Thoracic aorta (tissue), 2 donors: Measurements from ENCODE around the gene SAMD4A. TPM values are rescaled to one million over a fixed set of nuclear protein-coding genes. Genes with fewer than 3 reads are reported as not detected.
A peak's percentile ranks its signal among the peaks of the same experiment; 100 is the strongest.

Source experiments
- ATAC-seq: fragments of 150-250 bp; one replicate; pipeline ENCODE4 v1.8.0; 2017; ENCODE audit warnings: low read depth; ENCODE audit not compliant: insufficient number of reproducible peaks, low FRiP score
- DNase-seq: peaks from one replicate; pipeline ENCODE4 v3.0.0-alpha.2; 2020; ENCODE audit warnings: low spot score
- H3K27ac ChIP-seq, 2 donors: fragments of 200-600 bp; sonication (generic); 1 replicate in 1 of 2; 2 replicates in 1 of 2; pipeline ENCODE4 v1.5.1; 2016; ENCODE audit warnings: mild to moderate bottlenecking in 2 of 2, moderate library complexity in 2 of 2
- H3K27me3 ChIP-seq: fragments of 200-600 bp; sonication (generic); replicated peaks from 2 replicates; pipeline ENCODE4 v1.6.0; 2016; ENCODE audit warnings: mild to moderate bottlenecking; ENCODE audit not compliant: insufficient read depth
- H3K36me3 ChIP-seq: fragments of 200-600 bp; sonication (generic); one replicate; pipeline ENCODE4 v1.5.1; 2016
- H3K4me1 ChIP-seq, 2 donors: fragments of 200-600 bp; sonication (generic); 1 replicate in 1 of 2; 2 replicates in 1 of 2; pipeline versions ENCODE4 v1.5.1 to v1.6.0; 2016; ENCODE audit warnings: low read depth in 2 of 2, mild to moderate bottlenecking in 1 of 2; ENCODE audit not compliant: control insufficient read depth in 1 of 2
- H3K4me3 ChIP-seq: fragments of 200-600 bp; sonication (generic); 2 replicates; pipeline ENCODE4 v1.5.1; 2016; ENCODE audit warnings: mild to moderate bottlenecking
- H3K9me3 ChIP-seq: fragments of 200-600 bp; sonication (generic); 2 replicates; pipeline ENCODE4 v1.5.1; 2016
- CTCF ChIP-seq: fragments of 200-600 bp; sonication (generic); IDR thresholded peaks from one replicate; pipeline ENCODE4 v1.5.1; 2019; ENCODE audit warnings: antibody characterized with exemption
- total RNA-seq, 2 donors: library from RNA; depleted of rRNA; stranded (reverse); fragments of >200 nt; gene quantifications; one replicate each; pipeline versions ENCODE4 v1.1.0 to v1.2.3, GENCODE V29; 2016

The SAMD4A gene
- total RNA-seq, 2 donors from 2014 or later: 142 to 172 TPM

DNA sequence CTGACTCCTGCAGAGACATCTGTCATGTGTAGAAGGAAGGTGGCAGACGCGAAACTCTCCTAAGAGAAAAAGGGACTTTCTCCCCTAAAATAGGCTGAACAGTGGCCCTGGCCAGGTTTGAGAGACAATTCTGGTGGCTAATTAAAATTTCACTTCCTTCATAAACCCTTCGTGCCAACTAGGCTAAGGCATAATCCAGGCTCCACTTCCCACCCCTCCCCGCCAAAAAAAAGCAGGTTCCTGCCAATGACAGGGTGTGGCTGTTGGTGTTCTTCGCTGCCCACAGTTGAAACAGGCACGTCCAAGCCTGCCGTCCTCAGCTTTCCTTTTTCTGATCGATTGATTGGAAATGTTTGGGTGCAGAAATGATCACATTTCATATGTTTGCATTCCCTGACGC lies 191.1 kb downstream of the SAMD4A start:
- no peak for TF ChIP-seq CTCF

DNA sequence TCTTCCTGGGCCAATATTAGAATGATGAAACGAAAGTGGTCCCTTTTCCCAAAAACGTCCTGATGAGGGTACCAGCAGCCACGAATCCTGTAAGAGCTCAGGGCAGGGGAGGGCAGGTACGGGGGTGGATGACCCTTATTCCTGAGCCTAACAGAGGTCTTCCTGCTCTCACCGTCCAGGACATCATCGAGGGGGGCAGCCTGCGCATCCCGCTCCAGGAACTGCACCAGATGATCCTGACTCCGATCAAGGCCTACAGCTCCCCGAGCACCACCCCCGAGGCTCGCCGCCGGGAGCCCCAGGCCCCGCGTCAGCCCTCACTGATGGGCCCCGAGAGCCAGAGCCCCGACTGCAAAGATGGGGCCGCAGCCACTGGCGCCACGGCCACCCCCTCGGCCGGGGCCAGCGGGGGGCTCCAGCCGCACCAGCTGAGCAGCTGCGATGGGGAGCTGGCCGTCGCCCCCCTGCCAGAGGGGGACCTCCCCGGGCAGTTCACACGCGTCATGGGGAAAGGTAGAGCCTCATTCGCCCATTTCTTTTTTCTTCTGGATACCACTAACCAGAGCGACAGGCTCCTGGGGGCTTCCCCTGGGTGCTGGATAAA lies 193.2 kb downstream of the SAMD4A start:
- no peaks in the 10 kb centered on the region for H3K27me3 ChIP-seq
- no peak for TF ChIP-seq CTCF
- peaks cover 47% of the 10 kb centered on the region for H3K36me3 ChIP-seq
- H3K27ac ChIP-seq: no peak overlapping the region
- peaks cover 12 to 30% of the 10 kb centered on the region in 2 donors for H3K4me1 ChIP-seq
- DNase-seq: no peak
- H3K9me3 ChIP-seq: no peaks in the 10 kb centered on the region
- no peak for ATAC-seq
- no peak overlapping the region for H3K4me3 ChIP-seq

More for the DNA sequence above, 191.1 kb downstream of the SAMD4A start:
- DNase-seq (no peak), ATAC-seq (no peak)
- peaks cover 31% of the 10 kb centered on the region for H3K36me3 ChIP-seq
- no peaks in the 10 kb centered on the region for H3K9me3 ChIP-seq
- peaks cover 12 to 33% of the 10 kb centered on the region in 2 donors for H3K4me1 ChIP-seq
- H3K27me3 ChIP-seq: no peaks in the 10 kb centered on the region
- H3K27ac ChIP-seq: no peak overlapping the region
- no peak overlapping the region for H3K4me3 ChIP-seq

GRCh38 chr14:54760866-54761575 lies 194.1 kb downstream of the SAMD4A start:
- Histone ChIP-seq H3K36me3 (peaks cover 56% of the 10 kb centered on the region), H3K27me3 (no peaks in the 10 kb centered on the region), H3K9me3 (no peaks in the 10 kb centered on the region), H3K27ac (peak overlapping the region in 1 of 2 donors; percentile 28), H3K4me3 (no peak overlapping the region), H3K4me1 (peaks cover 12 to 30% of the 10 kb centered on the region in 2 donors)
- DNase-seq (no peak), ATAC-seq (no peak)
- no peak for TF ChIP-seq CTCF

- H3K4me1 ChIP-seq: peaks cover 12 to 30% of the 10 kb centered on the region in 2 donors
- TF ChIP-seq CTCF: no peak
- ATAC-seq: no peak
- no peaks in the 10 kb centered on the region for H3K9me3 ChIP-seq
- H3K36me3 ChIP-seq: peaks cover 61% of the 10 kb centered on the region
- H3K27ac ChIP-seq: peak overlapping the region in 1 of 2 donors; percentile 57
- H3K4me3 ChIP-seq: no peak overlapping the region
- DNase-seq: no peak
- no peaks in the 10 kb centered on the region for H3K27me3 ChIP-seq
Observed at GRCh38 chr14:54761835-54762234, 194.9 kb downstream of the SAMD4A start.

DNA sequence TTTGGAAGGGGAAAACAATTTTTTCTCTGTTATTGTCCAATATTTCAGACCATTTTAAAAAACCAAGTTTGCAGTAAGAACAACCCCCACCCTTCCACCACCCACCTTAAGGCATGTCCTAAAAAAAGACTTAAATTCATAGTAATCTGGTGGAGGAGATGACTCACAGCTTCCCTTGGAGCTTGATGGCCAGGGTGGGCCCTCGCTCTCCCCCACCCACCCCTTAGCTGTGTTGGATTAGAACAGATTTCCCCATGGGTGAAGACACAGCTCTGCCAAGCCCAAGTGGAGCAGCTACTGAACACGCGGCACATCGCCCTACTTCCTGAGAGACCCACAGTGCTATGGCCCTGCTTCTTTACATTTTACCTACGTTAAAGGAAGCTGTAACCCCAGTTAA lies 195.4 kb downstream of the SAMD4A start:
- TF ChIP-seq CTCF: no peak
- H3K27ac ChIP-seq: peak overlapping the region in 1 of 2 donors; percentile 57
- H3K36me3 ChIP-seq: peaks cover 64% of the 10 kb centered on the region

More for the DNA sequence above, 195.4 kb downstream of the SAMD4A start:
- no peak for ATAC-seq
- no peaks in the 10 kb centered on the region for H3K27me3 ChIP-seq
- DNase-seq: no peak
- H3K4me1 ChIP-seq: peaks cover 12 to 30% of the 10 kb centered on the region in 2 donors
- no peak overlapping the region for H3K4me3 ChIP-seq
- H3K9me3 ChIP-seq: no peaks in the 10 kb centered on the region
